HG03558 (cell line): ENCODE measurements around the gene ARHGAP35.
"Not testable (repeated sequence)": the region's sequence is repeated elsewhere in the genome, so short reads cannot be mapped to it uniquely, and the experiment has no call there.

Source experiments
- ATAC-seq: cut with Tn5 transposase; IDR thresholded peaks from one replicate; pipeline ENCODE4 v1.9.1; 2021; ENCODE audit warnings: moderate number of reproducible peaks; ENCODE audit not compliant: unreplicated experiment; ENCODE audit errors: extremely low read depth

ARHGAP35 gene

DNA sequence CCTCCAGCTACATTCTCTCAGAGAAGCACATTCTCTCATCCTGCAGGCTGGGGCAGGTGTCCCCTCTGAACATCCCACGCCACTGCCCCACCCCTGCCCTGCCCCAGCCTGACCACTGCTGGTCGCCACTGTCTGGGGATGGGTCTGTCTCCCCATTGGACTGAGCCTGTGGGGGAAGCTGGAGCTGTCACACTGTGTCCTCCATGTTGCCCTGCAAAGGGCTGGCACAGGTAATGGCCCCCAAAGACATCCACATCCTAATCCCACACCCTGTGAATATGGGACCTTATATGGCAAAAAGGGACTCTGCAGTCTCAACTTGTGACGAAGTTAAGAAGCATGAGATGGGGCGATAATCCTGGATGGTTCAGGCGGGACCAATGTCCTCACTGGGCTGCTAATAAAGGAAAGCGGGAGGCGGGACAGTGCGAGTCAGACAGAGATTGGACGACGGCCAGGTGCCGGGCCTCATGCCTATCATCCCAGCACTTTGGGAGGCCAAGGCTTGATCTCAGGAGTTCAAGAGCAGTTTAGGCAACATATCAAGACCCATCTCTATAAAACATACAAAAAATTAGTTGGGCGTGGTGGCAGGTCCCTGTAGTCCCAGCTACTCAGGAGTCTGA lies 19.2 kb upstream of the ARHGAP35 start:
- ATAC-seq: no peak

DNA sequence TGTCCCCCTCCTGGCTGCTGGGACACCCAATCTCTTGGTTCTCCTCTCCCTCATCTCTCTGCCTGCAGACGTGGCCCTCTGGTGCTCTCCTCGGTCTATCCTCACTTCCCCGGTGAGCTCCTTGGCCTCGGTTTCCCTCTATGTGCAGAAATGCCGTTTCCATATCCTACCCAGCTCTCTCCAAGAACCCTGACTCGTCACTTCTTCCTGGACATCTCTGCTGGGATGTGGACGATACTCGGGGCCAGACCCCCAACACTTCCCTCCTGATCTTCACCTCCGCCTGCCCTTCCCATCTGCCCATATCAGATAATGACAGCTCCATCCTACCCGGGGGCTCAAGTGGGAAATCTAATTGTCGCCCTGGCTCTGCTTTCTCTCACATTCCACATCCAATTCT lies 18.0 kb upstream of the ARHGAP35 start:
- ATAC-seq: no peak

DNA sequence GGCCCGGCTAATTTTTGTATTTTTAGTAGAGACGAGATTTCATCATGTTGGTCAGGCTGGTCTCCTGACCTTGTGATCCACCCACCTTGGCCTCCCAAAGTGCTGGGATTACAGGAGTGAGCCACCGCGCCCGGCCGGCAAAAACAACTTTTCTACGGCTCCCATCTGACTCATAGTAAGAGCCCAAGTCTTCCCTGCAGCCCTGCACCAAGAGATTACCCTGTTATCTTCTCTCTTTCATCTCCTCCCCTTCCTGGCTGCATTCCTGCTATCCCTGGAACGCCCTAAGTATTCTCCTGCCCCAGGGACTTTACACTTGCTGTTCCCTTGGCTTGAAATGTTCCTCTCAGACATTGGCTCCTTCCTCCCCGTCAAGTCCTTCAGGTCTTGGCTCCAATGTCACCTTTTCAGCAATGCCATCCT lies 16.7 kb upstream of the ARHGAP35 start:
- no peak for ATAC-seq

DNA sequence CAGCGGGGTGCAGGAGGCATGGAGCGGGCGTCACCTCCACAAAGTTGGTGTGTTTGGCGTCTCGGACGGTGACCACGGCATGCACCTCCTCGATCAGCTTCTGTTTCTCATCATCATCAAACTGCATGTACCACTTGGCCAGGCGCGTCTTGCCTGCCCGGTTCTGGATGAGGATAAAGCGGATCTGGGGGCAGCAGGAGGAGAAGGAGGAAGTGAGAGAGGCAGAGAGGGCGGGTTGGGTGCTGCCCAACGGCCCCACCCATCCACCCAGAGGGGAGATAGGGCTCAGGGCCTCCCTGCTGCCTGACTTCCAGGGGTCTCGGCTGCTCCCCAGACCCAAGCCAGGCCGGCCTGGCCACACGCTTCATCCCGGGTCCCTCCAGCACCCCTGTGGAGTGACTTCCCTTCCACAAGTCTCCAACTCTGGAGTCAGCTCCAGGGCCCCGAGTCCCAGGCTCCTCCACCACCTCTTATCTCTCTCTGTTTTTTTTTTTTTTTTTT lies 14.8 kb upstream of the ARHGAP35 start:
- no peak for ATAC-seq

DNA sequence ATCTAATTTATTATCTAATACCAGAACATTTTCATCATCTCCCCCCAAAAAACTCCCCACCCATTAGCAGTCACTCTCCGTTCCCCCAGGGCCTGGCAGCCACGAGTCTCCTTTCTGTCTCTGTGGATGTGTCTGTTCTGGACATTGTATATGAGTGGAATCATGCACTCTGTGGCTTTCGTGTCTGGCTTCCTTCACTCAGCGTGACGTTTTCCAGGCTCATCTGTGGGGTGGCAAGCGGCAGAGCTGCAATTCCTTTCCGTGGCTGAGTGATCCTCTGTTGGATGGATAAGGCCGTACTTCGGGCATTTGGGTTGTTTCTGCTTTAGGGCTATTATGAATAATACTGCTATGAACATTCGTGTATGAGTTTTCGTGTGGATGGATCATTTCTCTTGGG lies 13.3 kb upstream of the ARHGAP35 start:
- no peak for ATAC-seq

DNA sequence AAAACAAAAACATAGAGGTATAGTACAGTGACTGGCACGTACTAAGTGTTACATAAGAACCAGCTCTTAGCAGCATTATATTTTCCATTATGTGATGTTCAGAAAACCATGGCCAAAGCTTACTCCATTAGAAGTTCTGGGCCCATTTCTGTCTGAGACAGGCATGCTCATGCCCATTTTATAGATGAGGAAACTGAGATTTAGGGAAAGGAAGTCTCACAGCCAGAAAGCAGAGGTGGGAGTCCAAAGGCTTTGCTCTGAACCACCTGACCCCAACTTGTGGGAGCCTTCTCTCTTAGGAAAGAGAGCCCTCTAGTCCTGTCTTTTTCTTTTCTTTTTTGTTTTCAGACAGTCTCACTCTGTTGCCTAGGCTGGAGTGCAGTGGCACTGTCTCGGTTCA lies 12.4 kb upstream of the ARHGAP35 start:
- ATAC-seq: no peak

DNA sequence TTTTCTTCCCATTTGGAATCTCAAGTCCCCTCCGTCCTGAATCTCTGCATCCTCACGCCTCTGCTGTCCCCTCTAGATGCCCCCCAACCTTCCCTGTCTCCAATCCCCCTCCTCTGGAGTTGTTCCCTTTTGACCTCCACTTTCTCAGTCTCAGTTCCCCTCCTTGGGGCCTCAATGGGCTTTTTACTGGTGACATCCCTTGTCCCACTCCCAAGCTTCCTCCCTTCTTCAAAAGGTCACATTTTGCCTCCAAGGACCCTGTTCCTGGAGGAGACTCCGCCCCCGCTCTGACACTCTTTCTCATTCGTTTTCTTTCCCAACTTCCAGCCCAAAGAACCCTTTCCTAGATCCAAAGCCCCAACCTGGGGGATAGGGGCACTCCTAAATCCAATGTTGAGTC lies 11.2 kb upstream of the ARHGAP35 start:
- ATAC-seq: no peak

DNA sequence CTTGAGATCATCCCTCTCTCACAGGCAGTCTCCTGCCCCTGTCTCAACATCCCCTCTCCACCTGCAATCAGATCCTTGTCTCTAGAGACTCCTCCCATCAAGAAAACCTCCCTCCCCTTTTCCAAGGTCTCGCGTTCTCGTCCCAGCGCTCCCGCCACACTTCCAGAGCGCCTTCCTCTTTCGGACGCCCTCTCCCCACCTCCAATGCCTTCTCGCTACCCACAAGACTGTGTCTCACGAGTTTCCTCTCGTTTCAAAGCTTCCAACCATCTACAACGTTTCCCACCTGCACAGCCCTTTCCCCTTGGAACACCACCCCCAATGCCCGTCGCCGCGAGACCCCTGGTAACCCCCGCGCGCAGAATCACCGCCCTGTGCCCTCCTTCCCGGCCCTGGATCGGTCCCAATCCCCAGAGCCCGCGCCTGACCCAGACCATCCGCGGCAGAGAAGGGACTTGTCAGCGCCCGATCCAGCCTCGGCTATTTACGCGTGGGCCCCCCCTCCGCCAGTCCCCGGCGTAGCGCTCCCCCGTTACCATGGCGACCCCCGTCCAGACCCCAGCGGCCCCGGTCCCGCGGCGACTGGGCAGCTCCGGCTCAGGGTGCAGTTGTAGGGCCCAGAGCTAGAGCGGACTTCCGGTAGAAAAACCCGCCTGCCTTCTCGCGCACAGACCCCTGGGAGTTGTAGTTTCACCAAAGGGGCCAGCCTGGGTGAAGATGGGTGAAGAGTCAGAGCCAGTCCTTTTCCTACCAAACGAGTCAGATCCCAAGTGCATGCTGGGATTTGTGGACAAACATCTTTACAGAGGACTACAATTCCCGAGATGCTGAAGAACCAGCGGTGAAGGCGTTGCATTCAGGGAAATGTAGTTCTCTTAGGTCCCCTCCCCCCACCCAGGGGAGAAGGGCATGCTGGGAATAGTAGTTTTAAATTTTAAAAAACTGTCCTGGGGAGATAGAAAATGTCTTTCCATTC lies 10.3 kb upstream of the ARHGAP35 start, which contains the start of gene AP2S1:
Gene AP2S1 (minus strand): TSS at position 619 of the 976 bp plus-strand sequence. CDS start 80 bp downstream, at position 539.
- ATAC-seq: peak; percentile 51

DNA sequence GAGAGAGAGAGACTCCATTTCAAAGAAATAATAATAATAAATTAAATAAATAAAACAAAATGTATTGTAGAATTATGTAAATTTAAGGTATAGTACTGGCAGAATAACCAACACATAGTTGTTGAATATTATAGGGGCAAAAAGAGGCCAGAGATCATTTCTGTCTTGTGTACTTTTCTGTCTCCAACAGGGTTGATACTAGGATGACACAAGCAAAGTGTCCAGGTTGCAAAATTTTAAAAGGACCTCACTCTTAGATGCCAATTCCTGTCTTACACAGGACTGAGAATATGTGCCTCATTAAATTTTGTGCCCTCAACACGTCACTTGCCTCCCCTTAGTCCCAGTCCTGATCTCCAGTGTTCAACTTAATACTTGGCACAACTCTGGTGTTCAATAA lies 8.0 kb upstream of the ARHGAP35 start:
- ATAC-seq: no peak

DNA sequence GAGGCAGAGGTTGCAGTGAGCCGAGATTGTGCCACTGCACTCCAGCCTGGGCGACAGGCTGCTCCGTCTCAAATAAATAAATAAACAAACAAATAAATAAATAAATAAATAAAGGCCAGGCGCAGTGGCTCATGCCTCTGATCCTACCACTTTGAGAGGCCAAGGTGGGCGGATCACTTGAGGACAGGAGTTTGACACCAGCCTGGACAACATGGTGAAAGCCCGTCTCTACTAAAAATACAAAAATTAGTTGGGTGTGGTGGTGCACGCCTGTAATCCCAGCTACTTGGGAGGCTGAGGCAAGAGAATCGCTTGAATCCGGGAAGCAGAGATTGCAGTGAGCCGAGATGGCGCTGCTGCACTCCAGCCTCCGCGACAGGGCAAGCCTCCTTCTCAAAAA lies 6.1 kb upstream of the ARHGAP35 start:
- not testable (repeated sequence) for ATAC-seq

DNA sequence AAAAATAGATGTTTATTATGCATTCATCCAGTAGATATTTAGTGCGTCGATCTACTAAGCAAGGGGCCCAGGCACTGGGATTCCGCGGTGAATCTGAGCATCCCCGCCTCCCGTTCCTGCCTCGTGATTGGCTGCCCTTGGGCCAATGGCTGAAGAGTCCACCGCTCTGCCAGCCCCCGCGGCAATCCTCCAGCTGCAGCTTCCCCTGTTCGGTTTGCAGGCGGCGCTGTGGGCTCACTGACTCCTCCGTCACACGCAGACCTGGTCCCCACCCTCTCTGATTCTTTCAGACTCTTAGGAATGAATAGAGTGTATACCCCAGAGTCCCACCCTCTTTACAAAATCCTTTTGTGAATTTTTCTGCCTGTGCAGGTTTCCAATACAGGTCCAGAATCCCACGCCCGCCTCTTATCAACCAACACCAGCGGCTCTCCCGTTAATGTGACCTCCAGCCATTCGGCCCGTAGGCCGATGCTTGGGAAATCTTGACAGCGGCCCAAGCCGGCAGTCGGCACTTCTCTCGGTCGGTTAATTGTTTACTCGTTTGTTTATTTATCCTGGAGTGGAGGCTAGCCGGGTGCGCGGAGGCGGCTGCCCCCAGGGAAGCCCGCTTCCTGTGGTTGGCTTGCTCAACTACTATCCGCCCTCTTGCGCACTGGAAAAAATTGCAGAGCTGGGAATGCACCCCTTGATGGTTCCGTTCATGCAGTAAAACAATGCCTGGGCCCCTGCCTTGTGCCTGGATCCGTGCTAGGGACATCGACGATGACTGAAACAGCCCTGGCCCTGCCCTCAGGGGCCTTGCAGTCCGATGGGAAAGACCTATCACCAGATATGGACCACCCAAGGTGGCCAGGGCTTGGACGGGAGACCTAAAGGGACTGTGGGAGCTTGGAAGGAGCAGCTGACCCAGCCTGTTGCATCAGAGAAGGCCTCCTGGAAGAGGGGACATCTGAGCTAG lies 4.5 kb upstream of the ARHGAP35 start:
- ATAC-seq: no peak

DNA sequence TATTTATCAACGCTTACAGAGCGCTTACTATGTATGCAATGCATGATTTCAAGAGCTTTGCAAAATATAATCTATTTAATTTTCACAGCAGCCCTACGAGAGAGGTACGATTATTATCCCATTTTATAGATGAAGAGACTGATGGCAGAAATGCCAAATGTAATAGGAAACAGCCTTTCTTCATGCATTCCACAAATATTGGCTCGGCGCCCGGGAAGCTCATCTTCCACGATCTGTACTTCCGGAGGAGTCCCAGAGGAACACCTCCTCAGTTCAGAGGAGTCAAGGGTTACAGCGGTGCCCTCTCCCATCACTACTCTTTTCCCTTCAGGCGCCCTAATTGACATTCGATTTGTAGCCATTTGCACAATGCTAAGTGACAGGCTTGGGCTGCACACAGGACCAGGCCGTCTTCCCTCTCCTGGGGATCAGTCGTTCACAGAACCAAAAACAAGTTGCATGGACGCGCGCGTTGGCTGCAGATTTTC lies 1.1 kb upstream of the ARHGAP35 start:
- ATAC-seq: no peak

DNA sequence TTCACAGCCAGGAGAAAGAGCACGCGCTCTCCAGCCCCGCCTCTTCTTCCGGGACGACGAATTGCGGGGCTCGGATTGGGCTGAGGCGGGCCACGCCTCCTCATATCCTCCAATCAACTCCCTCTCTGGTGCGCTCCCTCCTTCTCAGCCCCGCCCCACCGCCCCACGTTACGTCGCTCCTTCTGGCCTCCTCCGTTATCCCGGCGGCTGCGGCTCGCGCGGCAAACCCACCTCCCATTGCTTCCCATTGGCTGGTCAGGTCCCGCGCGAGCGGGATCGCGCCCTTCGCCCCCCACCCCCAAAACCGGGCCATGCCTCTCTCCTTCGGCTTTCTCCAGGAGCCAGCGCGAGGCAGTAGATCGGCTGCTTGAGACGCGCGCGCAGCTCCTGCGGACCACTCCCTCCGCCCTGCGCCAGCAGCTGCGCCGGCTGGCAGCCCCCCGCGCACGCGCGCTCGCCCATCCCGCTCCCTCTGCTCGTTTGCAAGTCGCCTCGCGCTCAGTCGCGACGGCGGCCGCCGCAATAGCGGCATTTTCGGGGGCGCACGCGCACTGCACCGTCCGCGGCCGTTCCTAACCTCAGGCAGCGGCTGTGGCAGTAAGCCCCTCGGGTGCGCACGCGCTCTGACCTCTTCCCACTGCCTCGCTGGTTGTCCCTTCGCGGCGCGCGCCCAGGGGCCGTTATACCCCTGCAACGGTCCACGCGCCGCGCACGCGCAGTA lies 512 bp upstream of the ARHGAP35 start:
- ATAC-seq: peak; percentile 56

DNA sequence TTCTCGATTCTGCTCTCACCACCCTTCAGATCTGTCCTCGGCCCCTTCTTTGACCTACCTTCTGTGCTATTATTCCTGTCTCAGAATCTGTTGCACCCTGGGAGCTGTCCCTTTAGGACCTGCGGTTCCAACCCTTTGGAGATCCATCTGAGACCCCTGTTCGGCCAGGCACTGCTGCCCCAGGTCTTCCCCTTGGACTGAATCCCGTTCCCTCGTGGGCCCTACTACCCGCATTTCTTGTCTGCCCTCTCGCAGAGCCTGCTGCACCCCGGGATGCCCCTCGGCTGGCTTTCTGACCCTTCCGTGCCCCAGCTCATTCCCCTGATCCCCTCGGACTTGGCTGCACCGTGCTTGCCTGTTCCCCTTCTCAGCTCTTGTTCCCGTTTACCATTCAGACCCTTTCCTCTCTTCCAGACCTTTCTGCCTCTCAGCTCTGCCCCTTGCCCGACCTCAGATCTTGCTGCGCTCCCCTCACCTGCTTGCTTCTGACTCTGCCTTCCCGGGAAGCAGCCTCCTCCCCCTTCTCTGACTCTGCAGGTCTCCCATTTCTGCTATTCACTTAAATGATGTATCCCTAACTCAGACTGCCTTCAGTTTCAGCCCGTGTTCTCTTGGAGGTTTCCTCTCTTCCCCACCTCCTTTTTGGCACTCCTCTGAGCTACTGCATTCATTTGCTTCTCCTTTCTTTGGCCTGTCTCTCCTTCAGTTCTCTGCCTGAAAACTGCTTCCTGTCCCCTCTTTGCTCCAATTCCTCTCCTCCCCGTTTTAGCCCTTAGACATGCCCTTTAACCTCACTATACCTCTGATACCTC lies 1.1 kb downstream of the ARHGAP35 start:
- ATAC-seq: no peak

DNA sequence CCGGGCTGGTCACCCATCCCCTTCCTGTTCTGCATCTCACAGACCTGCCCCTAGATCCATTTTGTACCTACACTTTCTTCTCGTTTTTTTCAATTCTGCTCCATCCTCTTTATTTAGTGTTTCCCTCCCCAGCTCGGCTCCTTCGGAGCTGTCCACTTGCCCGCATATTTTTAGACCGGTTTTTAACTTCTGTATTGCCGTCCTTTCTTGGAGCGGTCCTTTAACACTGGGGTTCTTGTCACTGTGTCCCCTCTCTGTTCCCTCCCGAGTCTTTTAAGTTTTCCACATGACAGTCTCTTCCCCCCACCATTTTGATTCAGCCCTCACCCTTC lies 1.7 kb downstream of the ARHGAP35 start:
- no peak for ATAC-seq

DNA sequence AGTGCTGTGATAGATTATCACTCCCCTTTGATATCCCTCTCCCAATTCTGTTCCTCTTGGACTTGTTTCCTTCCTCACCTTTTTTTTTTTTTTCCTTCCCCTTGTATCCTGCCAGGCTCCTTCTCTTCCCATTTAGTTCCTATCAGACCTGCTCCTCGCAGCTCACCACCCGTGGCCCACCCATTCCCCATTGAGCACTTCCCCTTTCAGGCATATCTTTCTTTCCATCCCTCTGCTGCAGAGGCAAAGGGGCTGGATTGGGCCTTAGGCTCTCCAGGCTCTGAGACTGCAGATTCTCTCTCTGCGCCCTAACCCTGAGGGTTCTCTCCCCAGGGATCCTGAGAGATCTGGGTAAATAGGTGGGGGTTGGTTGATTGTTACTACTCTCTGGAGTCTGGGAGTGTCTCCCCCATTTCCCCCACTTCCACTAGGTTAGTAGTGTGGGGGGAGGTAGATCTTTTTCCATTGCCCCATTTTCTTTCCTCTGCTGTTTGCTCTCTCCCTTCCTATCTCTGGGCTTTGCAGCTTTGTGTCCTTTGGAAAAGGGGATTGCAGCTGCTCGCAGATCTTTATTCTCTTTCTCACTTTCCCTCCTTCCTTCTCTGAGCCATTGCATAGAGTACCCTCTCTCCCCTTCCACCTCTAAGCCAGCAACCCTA lies 2.3 kb downstream of the ARHGAP35 start:
- ATAC-seq: no peak

DNA sequence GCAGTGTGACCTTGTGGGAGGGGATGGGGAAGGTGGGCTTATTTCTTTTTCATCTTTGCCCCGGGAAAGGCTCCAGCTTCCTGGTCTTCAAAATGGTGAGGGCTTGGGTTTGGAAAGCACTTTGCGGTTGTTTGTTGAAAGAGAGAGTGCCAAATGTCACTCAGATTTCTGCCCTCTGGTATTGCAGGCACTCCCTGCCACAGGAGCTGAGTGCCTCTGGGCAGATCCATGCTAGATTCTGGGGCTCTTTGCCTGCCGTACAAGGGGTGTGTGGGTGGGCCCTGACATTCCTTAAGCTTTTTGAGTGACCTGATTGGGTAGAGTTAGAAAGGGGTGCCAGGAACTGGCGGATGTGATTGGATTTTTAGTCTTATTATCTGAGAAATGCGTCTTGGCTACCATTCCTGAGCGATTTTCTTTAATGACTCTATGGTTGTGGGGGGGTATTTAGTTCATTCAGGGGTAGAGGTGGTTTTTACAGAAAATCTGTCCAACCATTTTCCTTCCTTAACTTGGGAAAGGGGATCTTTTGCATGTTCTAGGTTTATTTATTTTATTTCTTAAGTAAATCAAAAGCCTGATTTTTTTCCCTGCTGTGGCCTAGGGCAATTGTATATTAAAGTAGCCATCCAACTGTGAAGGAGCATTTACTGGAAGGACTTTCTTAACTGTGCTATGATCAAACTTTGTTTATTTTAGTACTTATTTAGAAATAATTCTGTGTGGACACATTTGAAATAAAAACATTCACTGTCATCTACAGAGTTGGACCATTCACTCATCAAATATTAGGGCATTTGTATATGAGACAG lies 3.2 kb downstream of the ARHGAP35 start:
- ATAC-seq: no peak
